Panc1 (cell line): ENCODE data around the gene DENND5B. TPM values are rescaled to one million over a fixed set of nuclear protein-coding genes. Genes with fewer than 3 reads are reported as not detected.

Source experiments
- ATAC-seq: fragments of 200-7000 bp; cut with Tn5 transposase; 2 replicates; pipeline ENCODE4 v1.9.1; 2020; ENCODE audit warnings: mild to moderate bottlenecking, moderate library complexity
- BruUV-seq: library from RNA; stranded (reverse); fragments of 400-500 nt; replicated peaks from 2 replicates; lab custom pipeline; 2021; lab: Mats Ljungman, UMichigan
- CTCF ChIA-PET: fragments of 300-600 bp; sonication (Branson Sonifier 250); formaldehyde crosslinking; loops from one replicate; lab custom pipeline; 2022; ENCODE audit warnings: antibody characterized with exemption; lab: Charles Lee
- POLR2A ChIA-PET: fragments of 300-600 bp; sonication (Branson Sonifier 250); formaldehyde crosslinking; loops from one replicate; lab custom pipeline; 2022; ENCODE audit warnings: antibody characterized with exemption; lab: Charles Lee
- DNase-seq: peaks from one replicate; pipeline ENCODE4 v3.0.0-alpha.2; 2010; ENCODE audit warnings: low read depth, low spot score
- H3K27ac ChIP-seq: 2 replicates; pipeline ENCODE4 v1.5.1; 2011; ENCODE audit warnings: mild to moderate bottlenecking, low read length, inconsistent platforms
- H3K27me3 ChIP-seq: fragments of 200-500 bp; sonication (Bioruptor generic); 2 replicates; pipeline ENCODE4 v1.6.0; 2014; ENCODE audit warnings: low read length, inconsistent platforms; ENCODE audit not compliant: control insufficient read depth, insufficient read depth
- H3K36me3 ChIP-seq: fragments of 200-500 bp; sonication (Bioruptor generic); 2 replicates; pipeline ENCODE4 v1.5.1; 2014; ENCODE audit warnings: inconsistent platforms, mild to moderate bottlenecking, low read length, moderate library complexity; ENCODE audit not compliant: control insufficient read depth, insufficient read depth
- H3K4me1 ChIP-seq: 2 replicates; pipeline ENCODE4 v1.5.1; 2011; ENCODE audit warnings: inconsistent platforms, mild to moderate bottlenecking, low read length, moderate library complexity; ENCODE audit not compliant: control insufficient read depth, insufficient read depth
- H3K4me3 ChIP-seq, 2 experiments: 2 replicates each; pipeline ENCODE4 v1.5.1; 2011 to 2012; ENCODE audit warnings: low read depth in 2 of 2, low read length in 2 of 2, mild to moderate bottlenecking in 2 of 2, inconsistent platforms in 1 of 2, moderate library complexity in 1 of 2
- H3K9me3 ChIP-seq: fragments of 200-500 bp; sonication (Bioruptor generic); 2 replicates; pipeline ENCODE4 v1.5.1; 2014; ENCODE audit warnings: low read depth, mild to moderate bottlenecking, inconsistent platforms, low read length, moderate library complexity; ENCODE audit not compliant: control insufficient read depth, insufficient read depth
- POLR2AphosphoS5 ChIP-seq: IDR thresholded peaks from 2 replicates; pipeline ENCODE4 v1.6.1; 2012; ENCODE audit warnings: mild to moderate bottlenecking, low read depth, low read length, moderate library complexity
- REST ChIP-seq, 2 experiments: IDR thresholded peaks; 2 replicates each; pipeline ENCODE4 v1.6.1; 2011 to 2012; ENCODE audit warnings: low read depth in 2 of 2, control low read depth in 1 of 2, low read length in 1 of 2, mild to moderate bottlenecking in 1 of 2, moderate library complexity in 1 of 2; ENCODE audit not compliant: insufficient read depth in 1 of 2
- SIN3A ChIP-seq: IDR thresholded peaks from 2 replicates; pipeline ENCODE4 v1.6.1; 2012; ENCODE audit warnings: low read depth, mild to moderate bottlenecking, low read length, moderate library complexity, borderline replicate concordance; ENCODE audit not compliant: insufficient read depth
- TCF7L2 ChIP-seq: IDR thresholded peaks from 2 replicates; pipeline ENCODE4 v1.6.1; 2011; ENCODE audit warnings: mild to moderate bottlenecking, low read depth, low read length, inconsistent platforms
- in situ Hi-C: cut with HindIII; loops from 2 replicates; pipeline ENCODE4 v1.10.0; 2016; ENCODE audit warnings: low sequenced_read_pairs, low pct_unique_long_range_greater_than_20kb
- intact Hi-C: fragments of 100-400 bp; cut with micrococcal nuclease; formaldehyde crosslinking; loops from one replicate; pipeline ENCODE4 v1.10.0; 2022; ENCODE audit not compliant: unreplicated experiment
- total RNA-seq: library from RNA; stranded (reverse); gene quantifications from one replicate; pipeline ENCODE4 v1.2.1, GENCODE V29; 2021; ENCODE audit not compliant: unreplicated experiment
- TF ChIP-seq, protein P1 (sequence below): fragments of 450-650 bp; IDR thresholded peaks from 2 replicates; pipeline ENCODE4 v1.5.1; 2017; ENCODE audit warnings: mild to moderate bottlenecking

The DENND5B gene
- total RNA-seq, 1 experiment from 2014 or later: 36.8 TPM

DNA sequence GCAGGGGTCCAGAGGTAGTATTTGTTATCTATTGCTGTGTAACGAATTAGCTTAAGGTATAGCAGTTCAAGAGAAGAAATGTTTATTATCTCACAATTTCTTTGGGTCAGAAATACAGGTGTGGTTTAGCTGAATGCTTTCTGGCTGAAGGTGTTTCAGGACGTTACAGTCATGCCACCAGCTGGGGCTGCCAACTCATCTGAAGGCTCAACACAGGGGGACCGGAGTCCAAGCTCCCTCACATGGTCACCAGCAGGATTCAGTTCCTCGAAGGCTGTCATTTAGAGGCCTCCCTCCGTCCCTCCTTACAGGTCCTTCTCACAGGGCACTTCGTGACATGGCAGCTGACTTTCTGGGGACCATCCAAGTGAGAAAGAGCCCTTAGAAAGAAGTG is 227.5 kb downstream of the DENND5B start:
- H3K27ac ChIP-seq: no peak overlapping the region
- CTCF ChIA-PET: interaction anchor here (0.5 to 1.1 kb wide), 2 partner anchors 9 to 40 kb away, joined by 3 to 4 read pairs; no protein-coding TSS in a partner anchor

DNA sequence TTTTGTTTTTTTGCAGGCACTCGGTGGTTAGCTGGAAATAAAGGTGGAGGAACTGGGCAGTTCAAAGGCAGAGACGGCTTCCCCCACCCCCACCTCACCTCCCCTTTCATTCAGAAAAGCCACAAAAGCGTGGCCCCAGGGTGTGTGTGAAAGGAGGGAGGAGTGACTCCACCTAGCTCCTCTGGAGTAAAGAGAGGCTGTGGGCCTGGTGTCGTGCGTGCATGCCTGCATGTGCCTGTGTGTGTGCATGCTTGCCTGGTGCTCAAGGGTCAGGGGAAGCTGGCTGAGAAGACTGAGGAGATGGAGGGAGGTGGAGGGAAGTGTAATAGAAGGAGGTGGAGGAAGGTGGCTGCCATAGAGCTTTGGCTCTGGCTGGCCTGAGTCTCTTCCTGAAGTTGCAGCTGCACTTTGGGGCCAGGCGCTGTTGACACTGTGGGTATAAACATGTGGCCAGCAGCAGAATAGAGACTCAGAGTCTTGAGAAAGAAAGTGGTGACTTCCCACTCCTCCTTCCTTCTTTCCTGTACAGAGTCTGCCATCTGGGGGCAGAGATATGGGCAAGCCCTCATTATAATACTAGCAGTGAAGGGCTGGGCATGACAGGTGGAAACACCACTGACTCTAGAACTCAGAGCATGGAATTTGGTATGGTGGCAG is 228.0 kb downstream of the DENND5B start:
- Histone ChIP-seq H3K36me3 (no peaks in the 10 kb centered on the region), H3K27ac (peak overlapping the region; percentile 14; the same call in 1 of the 2 replicates), H3K9me3 (no peaks in the 10 kb centered on the region), H3K4me1 (peaks cover 12% of the 10 kb centered on the region), H3K27me3 (no peaks in the 10 kb centered on the region), H3K4me3 (peak overlapping the region; percentile 16 to 43; a peak in 3 of 4 replicates)
- in situ Hi-C loops: no loop called here
- ChIA-PET CTCF (interaction anchor here (0.5 to 1.1 kb wide), 3 partner anchors 9 to 40 kb away, joined by 3 to 4 read pairs (median 4); no protein-coding TSS in a partner anchor), POLR2A (no interaction called here)
- DNase-seq (no peak), ATAC-seq (peak; percentile 77)
- no TSS peak for BruUV-seq
- TF ChIP-seq REST (IDR thresholded peaks at IDR 0.05; ENCODE audit: insufficient read depth in 1 of 2, low read depth in 2 of 2, low read length in 1 of 2) (no peak), POLR2AphosphoS5 (no peak), TCF7L2 (no peak), SIN3A (no peak)
- TF ChIP-seq, protein P1, sequence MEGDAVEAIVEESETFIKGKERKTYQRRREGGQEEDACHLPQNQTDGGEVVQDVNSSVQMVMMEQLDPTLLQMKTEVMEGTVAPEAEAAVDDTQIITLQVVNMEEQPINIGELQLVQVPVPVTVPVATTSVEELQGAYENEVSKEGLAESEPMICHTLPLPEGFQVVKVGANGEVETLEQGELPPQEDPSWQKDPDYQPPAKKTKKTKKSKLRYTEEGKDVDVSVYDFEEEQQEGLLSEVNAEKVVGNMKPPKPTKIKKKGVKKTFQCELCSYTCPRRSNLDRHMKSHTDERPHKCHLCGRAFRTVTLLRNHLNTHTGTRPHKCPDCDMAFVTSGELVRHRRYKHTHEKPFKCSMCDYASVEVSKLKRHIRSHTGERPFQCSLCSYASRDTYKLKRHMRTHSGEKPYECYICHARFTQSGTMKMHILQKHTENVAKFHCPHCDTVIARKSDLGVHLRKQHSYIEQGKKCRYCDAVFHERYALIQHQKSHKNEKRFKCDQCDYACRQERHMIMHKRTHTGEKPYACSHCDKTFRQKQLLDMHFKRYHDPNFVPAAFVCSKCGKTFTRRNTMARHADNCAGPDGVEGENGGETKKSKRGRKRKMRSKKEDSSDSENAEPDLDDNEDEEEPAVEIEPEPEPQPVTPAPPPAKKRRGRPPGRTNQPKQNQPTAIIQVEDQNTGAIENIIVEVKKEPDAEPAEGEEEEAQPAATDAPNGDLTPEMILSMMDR: no peak
- intact Hi-C loops: loop anchor here (1.0 kb wide), 1 partner anchor 111 kb away; no protein-coding TSS in a partner anchor

More for the DNA sequence above, 227.5 kb downstream of the DENND5B start:
- no peak for DNase-seq
- Histone ChIP-seq H3K4me3 (no peak overlapping the region), H3K4me1 (peaks cover 12% of the 10 kb centered on the region), H3K27me3 (no peaks in the 10 kb centered on the region), H3K9me3 (no peaks in the 10 kb centered on the region), H3K36me3 (no peaks in the 10 kb centered on the region)
- in situ Hi-C loops: no loop called here
- intact Hi-C loops: loop anchor here (1.0 kb wide), 1 partner anchor 111 kb away; no protein-coding TSS in a partner anchor
- POLR2A ChIA-PET: interaction anchor here (0.6 kb wide), 1 partner anchor 1483 kb away, joined by 5 read pairs; no protein-coding TSS in a partner anchor
- no peak for ATAC-seq
- TF ChIP-seq SIN3A (no peak), POLR2AphosphoS5 (no peak), REST (IDR thresholded peaks at IDR 0.05; ENCODE audit: insufficient read depth in 1 of 2, low read depth in 2 of 2, low read length in 1 of 2) (no peak), TCF7L2 (no peak)
- TF ChIP-seq, protein P1: no peak
- no TSS peak for BruUV-seq
